IMR-90 (cell line): Measurements from ENCODE around the gene TIPIN.

Experiments used
- BHLHE40 ChIP-seq: fragments of 150-350 bp; IDR thresholded peaks from 2 replicates; pipeline ENCODE4 v1.6.1; 2016; ENCODE audit warnings: mild to moderate bottlenecking, low read depth, low read length
- CHD1 ChIP-seq: IDR thresholded peaks from 2 replicates; pipeline ENCODE4 v1.6.1; 2012; ENCODE audit warnings: low read depth, low read length, improper control_type of control experiment
- FOS ChIP-seq: fragments of 150-350 bp; IDR thresholded peaks from 2 replicates; pipeline ENCODE4 v1.6.1; 2016; ENCODE audit warnings: low read depth, low read length
- MAFK ChIP-seq: IDR thresholded peaks from 2 replicates; pipeline ENCODE4 v1.6.1; 2012; ENCODE audit warnings: low read depth, low read length, improper control_type of control experiment
- MXI1 ChIP-seq: IDR thresholded peaks from 2 replicates; pipeline ENCODE4 v1.6.1; 2012; ENCODE audit warnings: low read depth, mild to moderate bottlenecking, low read length, moderate library complexity, borderline replicate concordance
- NFE2L2 ChIP-seq: fragments of 150-350 bp; IDR thresholded peaks from 2 replicates; pipeline ENCODE4 v1.6.1; 2016; ENCODE audit warnings: low read depth, mild to moderate bottlenecking, low read length
- POLR2A ChIP-seq: IDR thresholded peaks from 2 replicates; pipeline ENCODE4 v1.6.1; 2012; ENCODE audit warnings: mild to moderate bottlenecking, low read depth, low read length
- RFX5 ChIP-seq: IDR thresholded peaks from 2 replicates; pipeline ENCODE4 v1.8.0; 2012; ENCODE audit warnings: low read depth, mild to moderate bottlenecking, low read length, moderate library complexity
- SMC3 ChIP-seq: fragments of 150-350 bp; IDR thresholded peaks from 2 replicates; pipeline ENCODE4 v1.6.1; 2016; ENCODE audit warnings: low read depth, mild to moderate bottlenecking, antibody characterized with exemption, low read length, moderate library complexity
- TF ChIP-seq, protein P1 (sequence below): conservative IDR thresholded peaks from 2 replicates; pipeline ENCODE4 v1.5.1; 2012; ENCODE audit warnings: mild to moderate bottlenecking, low read depth, low read length, improper control_type of control experiment
- TF ChIP-seq, protein P2 (sequence below): fragments of 150-350 bp; IDR thresholded peaks from 2 replicates; pipeline ENCODE4 v1.6.1; 2016; ENCODE audit warnings: low read depth, mild to moderate bottlenecking, low read length, moderate library complexity, borderline replicate concordance
- TF ChIP-seq, protein P3 (sequence below): fragments of 150-350 bp; IDR thresholded peaks from 2 replicates; pipeline ENCODE4 v1.6.1; 2017; ENCODE audit warnings: mild to moderate bottlenecking, antibody characterized with exemption, low read length, low read depth

DNA sequence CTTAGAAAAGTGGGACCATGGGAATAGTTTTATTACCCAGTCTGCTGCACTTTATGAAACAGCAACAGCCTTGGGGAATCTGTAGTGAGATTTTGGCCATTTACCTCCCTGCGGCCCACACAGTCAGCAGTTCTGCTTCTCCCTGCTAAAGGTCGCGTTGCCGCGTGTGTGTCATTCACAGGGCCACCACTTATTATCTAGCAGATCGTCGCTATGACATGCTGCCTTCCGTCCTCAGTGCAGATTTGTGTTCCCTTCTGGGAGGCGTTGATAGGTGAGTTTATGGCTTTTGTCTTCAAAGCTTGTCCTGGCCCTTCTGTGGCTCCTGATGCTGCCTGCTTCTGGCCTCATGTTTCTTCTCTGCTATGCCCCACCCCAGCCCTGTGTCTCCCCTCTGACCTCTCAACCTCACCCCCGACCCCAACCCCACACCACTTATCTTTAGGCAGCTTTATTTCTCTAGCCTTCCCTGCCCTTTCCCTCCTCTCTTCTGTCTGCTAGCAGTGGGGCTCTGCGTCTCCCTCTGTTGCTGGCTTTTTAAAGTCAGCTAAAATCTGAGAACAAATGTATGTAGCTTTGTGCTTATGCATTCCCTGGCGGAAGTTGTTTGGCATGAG is 33.1 kb downstream of the TIPIN start:
- TF ChIP-seq, protein P1, sequence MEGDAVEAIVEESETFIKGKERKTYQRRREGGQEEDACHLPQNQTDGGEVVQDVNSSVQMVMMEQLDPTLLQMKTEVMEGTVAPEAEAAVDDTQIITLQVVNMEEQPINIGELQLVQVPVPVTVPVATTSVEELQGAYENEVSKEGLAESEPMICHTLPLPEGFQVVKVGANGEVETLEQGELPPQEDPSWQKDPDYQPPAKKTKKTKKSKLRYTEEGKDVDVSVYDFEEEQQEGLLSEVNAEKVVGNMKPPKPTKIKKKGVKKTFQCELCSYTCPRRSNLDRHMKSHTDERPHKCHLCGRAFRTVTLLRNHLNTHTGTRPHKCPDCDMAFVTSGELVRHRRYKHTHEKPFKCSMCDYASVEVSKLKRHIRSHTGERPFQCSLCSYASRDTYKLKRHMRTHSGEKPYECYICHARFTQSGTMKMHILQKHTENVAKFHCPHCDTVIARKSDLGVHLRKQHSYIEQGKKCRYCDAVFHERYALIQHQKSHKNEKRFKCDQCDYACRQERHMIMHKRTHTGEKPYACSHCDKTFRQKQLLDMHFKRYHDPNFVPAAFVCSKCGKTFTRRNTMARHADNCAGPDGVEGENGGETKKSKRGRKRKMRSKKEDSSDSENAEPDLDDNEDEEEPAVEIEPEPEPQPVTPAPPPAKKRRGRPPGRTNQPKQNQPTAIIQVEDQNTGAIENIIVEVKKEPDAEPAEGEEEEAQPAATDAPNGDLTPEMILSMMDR: no peak
- TF ChIP-seq MXI1 (no peak), BHLHE40 (no peak), SMC3 (no peak), RFX5 (no peak), POLR2A (no peak), NFE2L2 (no peak), FOS (no peak), CHD1 (no peak), MAFK (no peak)
- TF ChIP-seq, protein P2, sequence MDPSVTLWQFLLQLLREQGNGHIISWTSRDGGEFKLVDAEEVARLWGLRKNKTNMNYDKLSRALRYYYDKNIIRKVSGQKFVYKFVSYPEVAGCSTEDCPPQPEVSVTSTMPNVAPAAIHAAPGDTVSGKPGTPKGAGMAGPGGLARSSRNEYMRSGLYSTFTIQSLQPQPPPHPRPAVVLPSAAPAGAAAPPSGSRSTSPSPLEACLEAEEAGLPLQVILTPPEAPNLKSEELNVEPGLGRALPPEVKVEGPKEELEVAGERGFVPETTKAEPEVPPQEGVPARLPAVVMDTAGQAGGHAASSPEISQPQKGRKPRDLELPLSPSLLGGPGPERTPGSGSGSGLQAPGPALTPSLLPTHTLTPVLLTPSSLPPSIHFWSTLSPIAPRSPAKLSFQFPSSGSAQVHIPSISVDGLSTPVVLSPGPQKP: no peak
- TF ChIP-seq, protein P3, sequence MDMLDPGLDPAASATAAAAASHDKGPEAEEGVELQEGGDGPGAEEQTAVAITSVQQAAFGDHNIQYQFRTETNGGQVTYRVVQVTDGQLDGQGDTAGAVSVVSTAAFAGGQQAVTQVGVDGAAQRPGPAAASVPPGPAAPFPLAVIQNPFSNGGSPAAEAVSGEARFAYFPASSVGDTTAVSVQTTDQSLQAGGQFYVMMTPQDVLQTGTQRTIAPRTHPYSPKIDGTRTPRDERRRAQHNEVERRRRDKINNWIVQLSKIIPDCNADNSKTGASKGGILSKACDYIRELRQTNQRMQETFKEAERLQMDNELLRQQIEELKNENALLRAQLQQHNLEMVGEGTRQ: no peak
